Body of pancreas (tissue), 4 donors: ENCODE results near the gene HSPB7. TPM values are rescaled to one million over a fixed set of nuclear protein-coding genes. Genes with fewer than 3 reads are reported as not detected.
A peak's percentile ranks its signal among the peaks of the same experiment; 100 is the strongest.
"Not testable (repeated sequence)": the region's sequence is repeated elsewhere in the genome, so short reads cannot be mapped to it uniquely, and the experiment has no call there.

ENCODE experiments used
- ATAC-seq: fragments of 150-250 bp; one replicate; pipeline ENCODE4 v1.9.1; 2016
- DNase-seq, 4 donors: peaks; one replicate each; pipeline ENCODE4 v3.0.0-alpha.2; 2019
- H3K27ac ChIP-seq, 4 donors: fragments of 200-600 bp; sonication (generic); 1 replicate in 3 of 4; 2 replicates in 1 of 4; pipeline versions ENCODE4 v1.5.1 to v1.6.1; 2016 to 2019; ENCODE audit warnings: mild to moderate bottlenecking in 1 of 4, mixed read lengths in 1 of 4, moderate library complexity in 1 of 4
- H3K27me3 ChIP-seq, 2 donors: fragments of 200-600 bp; sonication (generic); one replicate each; pipeline ENCODE4 v1.6.0; 2016; ENCODE audit warnings: mild to moderate bottlenecking in 1 of 2
- H3K36me3 ChIP-seq, 2 donors: fragments of 200-600 bp; sonication (generic); replicated peaks in 1 of 2; 2 replicates each; pipeline ENCODE4 v1.5.1; 2016; ENCODE audit warnings: low read depth in 2 of 2; ENCODE audit not compliant: insufficient read depth in 1 of 2
- H3K4me1 ChIP-seq: fragments of 200-600 bp; sonication (generic); one replicate; pipeline ENCODE4 v1.6.0; 2016
- H3K4me3 ChIP-seq, 2 donors: fragments of 200-600 bp; sonication (generic); 1 replicate in 1 of 2; 2 replicates in 1 of 2; pipeline ENCODE4 v1.5.1; 2016 to 2019
- H3K9me3 ChIP-seq, 3 donors: fragments of 200-600 bp; sonication (generic); 1 replicate in 2 of 3; 2 replicates in 1 of 3; pipeline ENCODE4 v1.5.1; 2016
- POLR2A ChIP-seq, 3 donors: fragments of 450-650 bp; IDR thresholded peaks; one replicate each; pipeline ENCODE4 v1.6.1; 2016; ENCODE audit warnings: antibody characterized with exemption in 3 of 3, mild to moderate bottlenecking in 2 of 3
- WGBS, 2 donors: methylation state at CpG; one replicate each; pipeline ENCODE4 v1.1.5; 2017; 5-methylcytosine and 5-hydroxymethylcytosine counted together
- intact Hi-C: fragments of 100-400 bp; cut with DNase I; formaldehyde crosslinking; loops from one replicate; pipeline ENCODE4 v1.15.1; 2023
- total RNA-seq, 2 donors: library from RNA; depleted of rRNA; stranded (reverse); fragments of >200 nt; gene quantifications; one replicate each; pipeline ENCODE4 v1.1.0, GENCODE V29; 2016
- TF ChIP-seq, protein P1 (sequence below), 7 experiments: fragments of 450-650 bp in 4 of 7; fragments of 200-600 bp in 3 of 7; sonication (generic) in 3 of 7; IDR thresholded peaks; one replicate each; pipeline ENCODE4 v1.5.1; 2016 to 2019; ENCODE audit warnings: antibody characterized with exemption in 7 of 7

Gene HSPB7
- total RNA-seq, 2 donors from 2014 or later: 5.7 to 39.9 TPM

- intact Hi-C loops: loop anchor here (5.0 kb wide), 1 partner anchor 44 kb away; no protein-coding TSS in a partner anchor
- no peak for ATAC-seq
Observed at GRCh38 chr1:16007671-16008341, 10.0 kb downstream of the HSPB7 start.

DNA sequence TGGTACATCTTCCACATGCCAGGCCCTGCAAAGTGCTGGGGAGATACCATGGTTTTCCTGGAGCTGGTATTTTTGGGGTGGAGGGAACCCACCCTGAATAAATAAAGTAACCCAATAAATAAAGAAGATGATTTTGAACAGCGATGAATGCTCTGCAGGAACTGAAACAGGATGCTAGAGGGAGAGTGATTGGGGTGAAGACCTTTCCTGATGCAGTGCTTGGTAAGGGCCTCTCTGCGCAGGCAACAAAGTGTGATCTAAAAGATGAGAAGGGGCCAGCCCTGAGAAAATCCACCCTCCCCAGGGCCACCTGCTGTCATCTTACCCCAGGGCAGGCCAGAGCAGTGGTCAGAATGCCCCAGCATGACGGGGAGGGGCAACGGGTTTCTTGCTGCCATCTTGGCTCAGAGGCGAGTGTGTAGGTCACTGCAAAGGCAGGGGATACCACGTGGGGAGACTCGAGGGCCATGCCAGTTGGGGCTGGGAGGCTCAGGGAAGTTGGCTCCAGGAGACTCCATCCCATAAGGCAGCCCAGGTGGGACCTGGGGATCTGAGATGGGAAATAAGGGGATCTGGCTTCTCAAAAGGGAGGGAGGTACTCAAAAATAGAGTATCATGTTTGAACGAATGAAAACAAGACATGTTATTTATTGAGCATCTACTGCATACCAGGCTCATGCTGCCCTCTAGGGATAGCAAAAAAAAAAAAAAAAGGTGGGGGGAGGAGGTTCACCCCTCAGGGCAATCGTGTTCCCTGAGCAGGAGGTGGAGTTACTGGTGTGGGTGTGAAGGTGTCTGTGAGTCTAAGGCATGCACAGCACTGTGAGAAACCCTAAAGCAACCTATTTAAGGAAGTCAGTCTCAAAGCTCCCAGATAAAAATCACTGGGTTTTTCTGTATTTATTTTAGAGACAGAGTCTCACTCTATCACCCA is 11.0 kb downstream of the HSPB7 start:
- H3K9me3 ChIP-seq: no peaks in the 10 kb centered on the region
- 46 to 56% methylated on average over 7 to 9 of the region's 9 CpGs for WGBS, 2 donors
- H3K4me3 ChIP-seq: no peak overlapping the region
- intact Hi-C loops: loop anchor here (5.0 kb wide), 1 partner anchor 45 kb away; no protein-coding TSS in a partner anchor
- TF ChIP-seq, protein P1, sequence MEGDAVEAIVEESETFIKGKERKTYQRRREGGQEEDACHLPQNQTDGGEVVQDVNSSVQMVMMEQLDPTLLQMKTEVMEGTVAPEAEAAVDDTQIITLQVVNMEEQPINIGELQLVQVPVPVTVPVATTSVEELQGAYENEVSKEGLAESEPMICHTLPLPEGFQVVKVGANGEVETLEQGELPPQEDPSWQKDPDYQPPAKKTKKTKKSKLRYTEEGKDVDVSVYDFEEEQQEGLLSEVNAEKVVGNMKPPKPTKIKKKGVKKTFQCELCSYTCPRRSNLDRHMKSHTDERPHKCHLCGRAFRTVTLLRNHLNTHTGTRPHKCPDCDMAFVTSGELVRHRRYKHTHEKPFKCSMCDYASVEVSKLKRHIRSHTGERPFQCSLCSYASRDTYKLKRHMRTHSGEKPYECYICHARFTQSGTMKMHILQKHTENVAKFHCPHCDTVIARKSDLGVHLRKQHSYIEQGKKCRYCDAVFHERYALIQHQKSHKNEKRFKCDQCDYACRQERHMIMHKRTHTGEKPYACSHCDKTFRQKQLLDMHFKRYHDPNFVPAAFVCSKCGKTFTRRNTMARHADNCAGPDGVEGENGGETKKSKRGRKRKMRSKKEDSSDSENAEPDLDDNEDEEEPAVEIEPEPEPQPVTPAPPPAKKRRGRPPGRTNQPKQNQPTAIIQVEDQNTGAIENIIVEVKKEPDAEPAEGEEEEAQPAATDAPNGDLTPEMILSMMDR (IDR thresholded peaks at IDR 0.05): peak in 1 of 7 experiments; percentile 18
- TF ChIP-seq POLR2A (IDR thresholded peaks at IDR 0.05): no peak
- H3K36me3 ChIP-seq: no peaks in the 10 kb centered on the region
- no peaks in the 10 kb centered on the region for H3K27me3 ChIP-seq
- ATAC-seq (no peak), DNase-seq (no peak)
- no peaks in the 10 kb centered on the region for H3K4me1 ChIP-seq
- H3K27ac ChIP-seq: no peak overlapping the region

More at GRCh38 chr1:16007671-16008341, 10.0 kb downstream of the HSPB7 start:
- no peaks in the 10 kb centered on the region for H3K36me3 ChIP-seq
- no peak overlapping the region for H3K4me3 ChIP-seq
- WGBS, 2 donors: 70 to 71% methylated on average over 6 of the region's 6 CpGs
- peaks cover 7% of the 10 kb centered on the region for H3K4me1 ChIP-seq
- no peak for TF ChIP-seq POLR2A (IDR thresholded peaks at IDR 0.05)
- TF ChIP-seq, protein P1 (IDR thresholded peaks at IDR 0.05): no peak
- H3K27ac ChIP-seq: no peak overlapping the region
- H3K9me3 ChIP-seq: no peaks in the 10 kb centered on the region
- DNase-seq: no peak
- H3K27me3 ChIP-seq: no peaks in the 10 kb centered on the region

- intact Hi-C loops: loop anchor here (5.0 kb wide), 1 partner anchor 46 kb away; no protein-coding TSS in a partner anchor
- 65 to 77% methylated on average over 4 to 11 of the region's 11 CpGs for WGBS, 2 donors
- TF ChIP-seq, protein P1 (IDR thresholded peaks at IDR 0.05): no peak
- TF ChIP-seq POLR2A (IDR thresholded peaks at IDR 0.05): no peak
- ATAC-seq (no peak), DNase-seq (no peak)
- Histone ChIP-seq H3K36me3 (no peaks in the 10 kb centered on the region), H3K27ac (no peak overlapping the region), H3K9me3 (no peaks in the 10 kb centered on the region), H3K27me3 (no peaks in the 10 kb centered on the region), H3K4me3 (no peak overlapping the region), H3K4me1 (no peaks in the 10 kb centered on the region)
Observed at GRCh38 chr1:16006010-16006409, 11.8 kb downstream of the HSPB7 start.

DNA sequence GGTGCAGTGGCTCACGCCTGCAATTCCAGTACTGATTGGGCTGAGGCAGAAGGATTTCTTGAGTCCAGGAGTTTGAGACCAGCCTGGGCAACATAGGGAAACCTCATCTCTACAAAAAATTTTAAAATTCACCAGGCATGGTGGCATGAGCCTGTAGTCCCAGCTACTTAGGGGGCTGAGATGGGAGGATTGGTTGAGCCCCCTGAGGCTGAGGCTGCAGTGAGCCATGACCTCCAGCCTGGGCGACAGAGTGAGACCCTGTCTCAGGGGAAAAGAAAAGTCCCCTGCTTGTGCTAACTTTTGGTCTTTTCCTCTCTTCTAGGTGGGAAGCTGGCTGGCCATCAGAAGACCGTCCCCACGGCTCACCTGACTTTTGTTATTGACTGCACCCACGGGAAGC is 12.2 kb downstream of the HSPB7 start:
- no peak for TF ChIP-seq POLR2A (IDR thresholded peaks at IDR 0.05)
- TF ChIP-seq, protein P1 (IDR thresholded peaks at IDR 0.05): no peak
- no peaks in the 10 kb centered on the region for H3K4me1 ChIP-seq
- no peak overlapping the region for H3K27ac ChIP-seq
- no peaks in the 10 kb centered on the region for H3K36me3 ChIP-seq
- no peak overlapping the region for H3K4me3 ChIP-seq
- ATAC-seq: no peak
- DNase-seq: no peak
- no peaks in the 10 kb centered on the region for H3K27me3 ChIP-seq
- no peaks in the 10 kb centered on the region for H3K9me3 ChIP-seq
- 63 to 78% methylated on average over 5 of the region's 5 CpGs for WGBS, 2 donors
- intact Hi-C loops: loop anchor here (5.0 kb wide), 1 partner anchor 47 kb away; no protein-coding TSS in a partner anchor

GRCh38 chr1:16001274-16001673 is 16.6 kb downstream of the HSPB7 start:
- ATAC-seq, intact Hi-C loops, H3K27ac ChIP-seq, H3K4me3 ChIP-seq, H3K4me1 ChIP-seq, H3K27me3 ChIP-seq, H3K9me3 ChIP-seq, H3K36me3 ChIP-seq, DNase-seq: not testable (repeated sequence)
- WGBS, 2 donors: 92 to 94% methylated on average over 10 of the region's 10 CpGs
